ENCODE results near the gene ELAC1. TPM values are rescaled to one million over a fixed set of nuclear protein-coding genes. Genes with fewer than 3 reads are reported as not detected.

Gene ELAC1
- 10 to 100 TPM in 1 of 3 donors, 1 to 10 TPM in 2; 7.9 to 10.0 (median 8.9) TPM for total RNA-seq
- total RNA-seq (2013), result 12.4 TPM

- WGBS (ENCODE audit: insufficient coverage), result under 1% methylated on average over 84 of the region's 84 CpGs
- TF ChIP-seq CTCF (IDR thresholded peaks at IDR 0.05), result no peak
- DNase-seq (peak; percentile 71 to 82), ATAC-seq (peak; percentile 91 to 96 (median 93))
- Histone ChIP-seq H3K27ac (ENCODE audit: low read length) (peak within 1 kb of the TSS; percentile 83), H3K36me3 (ENCODE audit: control insufficient read depth, insufficient read depth, low read length) (no peaks in the 10 kb centered on the region), H3K4me1 (ENCODE audit: control insufficient read depth, insufficient read depth, low read length) (peaks cover 7% of the 10 kb centered on the region), H3K4me3 (ENCODE audit: low read length) (peak within 1 kb of the TSS; percentile 63), H3K9me3 (ENCODE audit: control insufficient read depth, insufficient read depth, low read length) (no peaks in the 10 kb centered on the region), H3K27me3 (ENCODE audit: control insufficient read depth, insufficient read depth, low read length) (no peaks in the 10 kb centered on the region)
- peak within 1 kb of the TSS; percentile 91 for H3K4me3 Mint-ChIP-seq
- H3K9me3 Mint-ChIP-seq, result peaks cover 0 to 2% of the 10 kb centered on the region in 2 donors
- intact Hi-C loops (cut with micrococcal nuclease), result loop anchor here (1.0 to 10.0 kb wide), 4 partner anchors 64 to 683 kb away; partner anchors contain the start of genes CXXC1, MBD1 and SMAD4
- peaks cover 17 to 25% of the 10 kb centered on the region in 2 donors for H3K4me1 Mint-ChIP-seq
- H3K36me3 Mint-ChIP-seq, result no peaks in the 10 kb centered on the region
- no peaks in the 10 kb centered on the region for H3K27me3 Mint-ChIP-seq (ENCODE audit: low read depth in 2 of 2)
- peak within 1 kb of the TSS; percentile 58 to 73 for H3K27ac Mint-ChIP-seq
Observed at GRCh38 chr18:50967714-50968661, at the start of gene ELAC1. Gene ELAC1 (plus strand): TSS chr18:50968040. CDS start chr18:50974405, 6,365 bp downstream.

GRCh38 chr18:50918153-50918552, 49.7 kb upstream of the ELAC1 start:
- TF ChIP-seq CTCF (IDR thresholded peaks at IDR 0.05), result no peak
- H3K4me3 Mint-ChIP-seq, result no peak overlapping the region
- no peaks in the 10 kb centered on the region for H3K27me3 ChIP-seq (ENCODE audit: control insufficient read depth, insufficient read depth, low read length)
- no peaks in the 10 kb centered on the region for H3K9me3 ChIP-seq (ENCODE audit: control insufficient read depth, insufficient read depth, low read length)
- ATAC-seq (no peak), DNase-seq (no peak)
- intact Hi-C loops (cut with micrococcal nuclease), result no loop called here
- no peaks in the 10 kb centered on the region for H3K4me1 ChIP-seq (ENCODE audit: control insufficient read depth, insufficient read depth, low read length)
- H3K4me3 ChIP-seq (ENCODE audit: low read length), result no peak overlapping the region
- no peak overlapping the region for H3K27ac Mint-ChIP-seq
- peaks cover 69% of the 10 kb centered on the region for H3K36me3 ChIP-seq (ENCODE audit: control insufficient read depth, insufficient read depth, low read length)
- H3K36me3 Mint-ChIP-seq, result peaks cover 10% of the 10 kb centered on the region
- H3K4me1 Mint-ChIP-seq, result peaks cover 5 to 13% of the 10 kb centered on the region in 2 donors
- 95% methylated on average over 5 of the region's 5 CpGs for WGBS (ENCODE audit: insufficient coverage)
- H3K27me3 Mint-ChIP-seq (ENCODE audit: low read depth in 2 of 2), result no peaks in the 10 kb centered on the region
- no peak overlapping the region for H3K27ac ChIP-seq (ENCODE audit: low read length)
- H3K9me3 Mint-ChIP-seq, result no peaks in the 10 kb centered on the region

- Histone ChIP-seq H3K4me3 (ENCODE audit: low read length) (no peak overlapping the region), H3K9me3 (ENCODE audit: control insufficient read depth, insufficient read depth, low read length) (no peaks in the 10 kb centered on the region), H3K4me1 (ENCODE audit: control insufficient read depth, insufficient read depth, low read length) (no peaks in the 10 kb centered on the region), H3K27me3 (ENCODE audit: control insufficient read depth, insufficient read depth, low read length) (no peaks in the 10 kb centered on the region), H3K27ac (ENCODE audit: low read length) (no peak overlapping the region), H3K36me3 (ENCODE audit: control insufficient read depth, insufficient read depth, low read length) (peaks cover 69% of the 10 kb centered on the region)
- H3K9me3 Mint-ChIP-seq, result peaks cover 3% of the 10 kb centered on the region in 2 donors
- intact Hi-C loops (cut with micrococcal nuclease), result no loop called here
- no peak for ATAC-seq
- WGBS (ENCODE audit: insufficient coverage), result 98% methylated on average over 2 of the region's 2 CpGs
- H3K36me3 Mint-ChIP-seq, result peaks cover 14% of the 10 kb centered on the region
- no peak for TF ChIP-seq CTCF (IDR thresholded peaks at IDR 0.05)
- H3K27ac Mint-ChIP-seq, result no peak overlapping the region
- no peaks in the 10 kb centered on the region for H3K4me1 Mint-ChIP-seq
- no peak overlapping the region for H3K4me3 Mint-ChIP-seq
- no peak for DNase-seq
- no peaks in the 10 kb centered on the region for H3K27me3 Mint-ChIP-seq (ENCODE audit: low read depth in 2 of 2)
Observed at GRCh38 chr18:50924372-50924771, 43.5 kb upstream of the ELAC1 start.

All from natural killer cell (primary cell).